AG04449 (cell line): ENCODE measurements around the gene MRLN.

ENCODE experiments used
- CTCF ChIA-PET: fragments of 350-600 bp; formaldehyde crosslinking; extraction: SDS; loops from one replicate; lab custom pipeline; 2021; ENCODE audit warnings: antibody characterized with exemption; lab: Yijun Ruan, JAX
- POLR2A ChIA-PET: fragments of 400-600, 350-600 bp; formaldehyde crosslinking; extraction: SDS; loops from one replicate; lab custom pipeline; 2020; ENCODE audit warnings: antibody characterized with exemption, inconsistent platforms; lab: Yijun Ruan, JAX
- DNase-seq: peaks from one replicate; pipeline ENCODE4 v3.0.0-alpha.2; 2010; ENCODE audit warnings: low read depth, low spot score
- H3K4me3 ChIP-seq: 2 replicates; pipeline ENCODE4 v1.5.1; 2011; ENCODE audit warnings: low read depth, mild to moderate bottlenecking, control low read depth, low read length
- TF ChIP-seq, protein P1 (sequence below): IDR thresholded peaks from one replicate; pipeline ENCODE4 v1.5.1; 2011; ENCODE audit warnings: mild to moderate bottlenecking, moderate library complexity, low read length, control low read depth, inconsistent platforms; ENCODE audit not compliant: insufficient read depth; ENCODE audit errors: missing control alignments

The MRLN gene

DNA sequence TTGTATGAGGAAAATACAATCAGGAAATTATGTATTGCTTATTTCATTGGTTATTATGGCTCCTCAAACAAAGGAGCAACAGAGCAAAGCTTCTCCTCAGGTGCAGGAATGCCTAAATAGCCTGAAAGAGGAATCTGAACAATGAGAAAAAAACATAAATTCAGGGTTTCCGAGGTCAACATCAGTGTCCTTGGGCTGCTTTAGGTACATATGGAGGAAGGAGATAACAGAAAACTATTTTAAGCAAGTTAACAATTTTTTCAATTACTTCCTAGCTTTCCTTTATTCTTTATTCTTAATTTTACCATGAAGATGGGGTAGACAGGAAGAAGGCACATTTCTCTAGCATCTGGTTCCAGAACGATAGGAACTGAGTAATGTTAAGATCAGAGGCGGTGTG is 57.6 kb downstream of the MRLN start:
- no peak for DNase-seq
- POLR2A ChIA-PET, result no interaction called here
- H3K4me3 ChIP-seq, result no peak overlapping the region
- CTCF ChIA-PET, result no interaction called here
- TF ChIP-seq, protein P1, sequence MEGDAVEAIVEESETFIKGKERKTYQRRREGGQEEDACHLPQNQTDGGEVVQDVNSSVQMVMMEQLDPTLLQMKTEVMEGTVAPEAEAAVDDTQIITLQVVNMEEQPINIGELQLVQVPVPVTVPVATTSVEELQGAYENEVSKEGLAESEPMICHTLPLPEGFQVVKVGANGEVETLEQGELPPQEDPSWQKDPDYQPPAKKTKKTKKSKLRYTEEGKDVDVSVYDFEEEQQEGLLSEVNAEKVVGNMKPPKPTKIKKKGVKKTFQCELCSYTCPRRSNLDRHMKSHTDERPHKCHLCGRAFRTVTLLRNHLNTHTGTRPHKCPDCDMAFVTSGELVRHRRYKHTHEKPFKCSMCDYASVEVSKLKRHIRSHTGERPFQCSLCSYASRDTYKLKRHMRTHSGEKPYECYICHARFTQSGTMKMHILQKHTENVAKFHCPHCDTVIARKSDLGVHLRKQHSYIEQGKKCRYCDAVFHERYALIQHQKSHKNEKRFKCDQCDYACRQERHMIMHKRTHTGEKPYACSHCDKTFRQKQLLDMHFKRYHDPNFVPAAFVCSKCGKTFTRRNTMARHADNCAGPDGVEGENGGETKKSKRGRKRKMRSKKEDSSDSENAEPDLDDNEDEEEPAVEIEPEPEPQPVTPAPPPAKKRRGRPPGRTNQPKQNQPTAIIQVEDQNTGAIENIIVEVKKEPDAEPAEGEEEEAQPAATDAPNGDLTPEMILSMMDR, result no peak

DNA sequence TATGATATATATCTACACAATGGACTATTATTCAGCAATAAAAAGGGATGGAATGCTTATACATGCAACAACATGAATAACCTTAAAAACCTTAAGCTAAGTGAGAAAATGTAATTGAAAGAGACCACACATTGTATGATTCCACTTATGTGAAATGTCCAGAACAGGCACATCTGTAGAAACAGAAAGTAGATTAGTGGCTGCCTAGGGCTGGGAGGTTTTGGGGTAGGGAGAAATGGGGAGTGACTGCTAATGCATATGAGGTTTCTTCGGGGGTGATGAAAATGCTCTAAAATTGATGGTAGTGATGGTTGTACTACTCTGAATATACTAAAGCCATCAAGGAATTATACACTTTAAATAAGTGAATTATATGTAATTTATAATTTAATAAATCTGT is 58.3 kb downstream of the MRLN start:
- ChIA-PET POLR2A (no interaction called here), CTCF (interaction anchor here (0.6 kb wide), 1 partner anchor 1356 kb away, joined by 3 read pairs; no protein-coding TSS in a partner anchor)
- H3K4me3 ChIP-seq, result no peak overlapping the region
- no peak for DNase-seq
- TF ChIP-seq, protein P1, result no peak

DNA sequence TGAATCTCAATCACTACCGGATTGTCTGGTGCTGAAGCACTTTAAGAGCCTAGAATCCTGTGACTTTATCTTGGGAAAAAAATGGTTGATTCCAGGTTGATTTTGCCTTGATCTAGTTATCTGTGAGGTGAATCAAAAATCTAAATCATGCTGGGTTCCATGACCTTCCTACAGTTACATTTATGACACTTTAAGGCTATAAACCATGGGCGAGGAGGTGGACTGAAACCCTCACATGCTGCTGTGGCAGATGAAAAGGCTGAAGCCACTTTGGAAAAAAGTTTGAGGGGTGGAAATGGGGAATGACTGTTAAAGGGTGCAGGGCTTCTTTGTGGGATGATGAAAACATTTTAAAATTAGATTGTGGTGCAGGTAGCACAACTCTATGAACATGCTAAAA is 61.1 kb downstream of the MRLN start:
- ChIA-PET CTCF (no interaction called here), POLR2A (no interaction called here)
- DNase-seq, result no peak
- TF ChIP-seq, protein P1, result no peak
- H3K4me3 ChIP-seq, result no peak overlapping the region

DNA sequence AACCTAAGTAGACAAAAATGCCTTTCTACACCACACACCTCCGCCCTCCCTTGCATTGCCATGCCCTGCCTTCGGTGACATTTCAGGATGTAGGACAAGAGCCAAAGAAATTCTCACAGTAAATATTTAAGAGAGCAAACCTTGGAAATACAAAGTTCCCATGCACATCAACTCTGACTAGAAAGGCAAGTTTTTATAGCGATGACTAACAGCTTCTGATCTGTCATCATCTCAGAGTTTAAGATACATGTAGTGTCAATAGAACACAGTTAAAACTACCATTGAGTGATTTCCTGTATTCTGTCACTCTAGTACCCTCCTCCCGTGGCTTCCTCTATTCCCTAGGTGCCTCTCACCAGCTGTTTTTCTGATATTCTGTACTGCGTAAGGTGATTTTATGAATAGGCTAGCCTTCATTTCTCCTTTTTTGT is 64.3 kb downstream of the MRLN start:
- DNase-seq, result no peak
- TF ChIP-seq, protein P1, result no peak
- CTCF ChIA-PET, result no interaction called here
- no peak overlapping the region for H3K4me3 ChIP-seq
- POLR2A ChIA-PET, result no interaction called here

DNA sequence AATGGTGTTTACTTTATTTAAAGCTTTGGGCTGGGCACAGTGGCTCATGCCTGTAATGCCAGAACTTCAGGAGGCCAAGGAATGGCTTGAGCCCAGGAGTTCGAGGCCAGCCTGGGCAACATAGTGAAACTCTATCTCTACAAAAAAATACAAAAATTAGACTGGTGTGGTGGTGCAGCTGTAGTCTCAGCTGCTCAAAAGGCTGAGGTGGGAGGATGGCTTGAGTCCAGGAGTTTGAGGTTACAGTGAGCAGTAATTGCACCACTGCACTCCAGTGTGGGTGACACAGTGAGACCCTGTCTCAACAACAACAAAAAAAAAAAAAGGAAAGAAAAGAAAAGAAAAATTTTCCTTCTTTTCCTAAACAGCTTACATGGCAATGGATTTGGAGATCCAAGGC is 65.6 kb downstream of the MRLN start:
- ChIA-PET POLR2A (no interaction called here), CTCF (no interaction called here)
- DNase-seq, result no peak

More for the DNA sequence above, 65.6 kb downstream of the MRLN start:
- H3K4me3 ChIP-seq, result no peak overlapping the region
- TF ChIP-seq, protein P1, result no peak
